ENCODE measurements around the gene EFCAB8. TPM values are rescaled to one million over a fixed set of nuclear protein-coding genes. Genes with fewer than 3 reads are reported as not detected.

EFCAB8 gene
- total RNA-seq, 1 experiment from 2014 or later = 0.09 TPM

- peaks cover 2% of the 10 kb centered on the region for H3K79me1 ChIP-seq (ENCODE audit: insufficient read depth, low read depth, low read length, poor library complexity, severe bottlenecking)
- H3T11ph ChIP-seq (ENCODE audit: low read length) = no peak overlapping the region
- no peak overlapping the region for H3K4me3 Mint-ChIP-seq
- H4K91ac ChIP-seq (ENCODE audit: insufficient read length, low read depth, low read length) = no peak overlapping the region
- H3K36me3 Mint-ChIP-seq (ENCODE audit: insufficient read depth in 1 of 3, low read depth in 3 of 3) = peaks cover 40 to 82% (median 73%) of the 10 kb centered on the region in 3 experiments; a peak in 6 of 7 replicates
- H2BK120ac ChIP-seq (ENCODE audit: low read depth, low read length, poor library complexity, severe bottlenecking) = no peak overlapping the region
- TF ChIP-seq, protein P1, sequence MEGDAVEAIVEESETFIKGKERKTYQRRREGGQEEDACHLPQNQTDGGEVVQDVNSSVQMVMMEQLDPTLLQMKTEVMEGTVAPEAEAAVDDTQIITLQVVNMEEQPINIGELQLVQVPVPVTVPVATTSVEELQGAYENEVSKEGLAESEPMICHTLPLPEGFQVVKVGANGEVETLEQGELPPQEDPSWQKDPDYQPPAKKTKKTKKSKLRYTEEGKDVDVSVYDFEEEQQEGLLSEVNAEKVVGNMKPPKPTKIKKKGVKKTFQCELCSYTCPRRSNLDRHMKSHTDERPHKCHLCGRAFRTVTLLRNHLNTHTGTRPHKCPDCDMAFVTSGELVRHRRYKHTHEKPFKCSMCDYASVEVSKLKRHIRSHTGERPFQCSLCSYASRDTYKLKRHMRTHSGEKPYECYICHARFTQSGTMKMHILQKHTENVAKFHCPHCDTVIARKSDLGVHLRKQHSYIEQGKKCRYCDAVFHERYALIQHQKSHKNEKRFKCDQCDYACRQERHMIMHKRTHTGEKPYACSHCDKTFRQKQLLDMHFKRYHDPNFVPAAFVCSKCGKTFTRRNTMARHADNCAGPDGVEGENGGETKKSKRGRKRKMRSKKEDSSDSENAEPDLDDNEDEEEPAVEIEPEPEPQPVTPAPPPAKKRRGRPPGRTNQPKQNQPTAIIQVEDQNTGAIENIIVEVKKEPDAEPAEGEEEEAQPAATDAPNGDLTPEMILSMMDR (conservative IDR thresholded peaks at IDR 0.05) = no peak
- H3K27ac ChIP-seq (ENCODE audit: insufficient read length, low read depth, low read length) = no peak overlapping the region
- no peak overlapping the region for H2BK5ac ChIP-seq (ENCODE audit: insufficient read length, low read length)
- no peaks in the 10 kb centered on the region for H3K9me3 ChIP-seq (ENCODE audit: control insufficient read depth, low read depth, low read length)
- no CpG with 5 or more reads among the region's 17 CpGs for WGBS (ENCODE audit: extremely low coverage, insufficient read length, low lambda C conversion rate)
- no peak overlapping the region for H4K5ac ChIP-seq (ENCODE audit: insufficient read length, low read depth, low read length)
- no peak overlapping the region for H3K14ac ChIP-seq (ENCODE audit: insufficient read depth, low read length)
- no peak overlapping the region for H3K4ac ChIP-seq (ENCODE audit: low read depth, low read length)
- no peak overlapping the region for H3K18ac ChIP-seq (ENCODE audit: insufficient read length, low read depth, low read length)
- peak overlapping the region in 1 of 3 experiments; percentile 75; a peak in 2 of 7 replicates for H3K27ac Mint-ChIP-seq
- no peak overlapping the region for H2BK15ac ChIP-seq (ENCODE audit: low read depth, low read length)
- no peak overlapping the region for H2BK12ac ChIP-seq (ENCODE audit: insufficient read length, low read depth, low read length)
- H3K9me3 Mint-ChIP-seq = no peaks in the 10 kb centered on the region
- H3K4me2 ChIP-seq (ENCODE audit: insufficient read depth, insufficient read length, low read length) = no peak overlapping the region
- no peak overlapping the region for H3K56ac ChIP-seq (ENCODE audit: insufficient read length, low read depth, low read length)
- no peaks in the 10 kb centered on the region for H3K23me2 ChIP-seq (ENCODE audit: insufficient read length, low read depth, low read length, poor library complexity, severe bottlenecking)
- no peak overlapping the region for H4K8ac ChIP-seq (replicated peaks; ENCODE audit: insufficient read length, low read depth, low read length)
- no peak overlapping the region for H3K9ac ChIP-seq (ENCODE audit: extremely low read depth, insufficient read length, low read length)
- no peak for DNase-seq
- H2BK20ac ChIP-seq (ENCODE audit: low read depth, low read length, poor library complexity, severe bottlenecking) = no peak overlapping the region
- H4K20me1 ChIP-seq (ENCODE audit: control insufficient read depth, insufficient read depth, insufficient read length) = no peaks in the 10 kb centered on the region
- no peak overlapping the region for H2AFZ ChIP-seq (ENCODE audit: low read length)
- no peak overlapping the region for H3K23ac ChIP-seq (ENCODE audit: insufficient read length, low read depth, low read length)
- no peaks in the 10 kb centered on the region for H3K4me1 ChIP-seq (ENCODE audit: insufficient read depth, low read length)
- no peaks in the 10 kb centered on the region for H3K27me3 Mint-ChIP-seq (ENCODE audit: low read depth)
- no peaks in the 10 kb centered on the region for H3K27me3 ChIP-seq (ENCODE audit: insufficient read depth, low read length)
- no peaks in the 10 kb centered on the region for H3K4me1 Mint-ChIP-seq
- no peak overlapping the region for H2AK5ac ChIP-seq (ENCODE audit: insufficient read length, low read length)
- H3K79me2 ChIP-seq (ENCODE audit: insufficient read depth, low read length) = no peaks in the 10 kb centered on the region
Observed at GRCh38 chr20:32839227-32839981, 19.3 kb upstream of the EFCAB8 start.

Data from H9 (cell line).